GM19463 (cell line): ENCODE measurements around the gene MACROD2.
"Not testable (repeated sequence)": the region's sequence is repeated elsewhere in the genome, so short reads cannot be mapped to it uniquely, and the experiment has no call there.

Experiments used
- ATAC-seq: cut with Tn5 transposase; IDR thresholded peaks from one replicate; pipeline ENCODE4 v1.9.1; 2021; ENCODE audit warnings: mild to moderate bottlenecking, moderate library complexity; ENCODE audit not compliant: unreplicated experiment

The MACROD2 gene

GRCh38 chr20:15512916-15513315, 1517.6 kb downstream of the MACROD2 start:
- no peak for ATAC-seq

DNA sequence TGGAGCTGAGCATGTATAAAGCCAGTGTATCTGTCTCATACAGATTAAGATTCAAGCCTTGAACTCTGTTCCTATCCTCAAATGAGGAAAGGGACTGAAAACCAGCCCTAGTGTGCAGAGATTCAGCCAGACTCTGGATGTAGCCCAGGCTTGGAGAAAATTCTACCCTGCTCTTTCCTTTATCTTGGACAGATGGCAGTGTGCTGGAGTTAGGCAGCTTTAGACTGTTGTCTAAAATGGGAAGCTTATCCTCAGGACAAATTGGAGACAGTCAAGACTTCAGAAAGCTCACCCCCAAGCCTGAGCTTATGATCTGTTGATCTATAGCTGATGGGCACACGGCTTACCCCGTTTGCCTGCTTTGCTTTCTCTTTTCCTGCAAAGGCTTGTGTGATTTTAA, 1520.4 kb downstream of the MACROD2 start:
- no peak for ATAC-seq

GRCh38 chr20:15520930-15521524, 1525.7 kb downstream of the MACROD2 start:
- ATAC-seq, result no peak

DNA sequence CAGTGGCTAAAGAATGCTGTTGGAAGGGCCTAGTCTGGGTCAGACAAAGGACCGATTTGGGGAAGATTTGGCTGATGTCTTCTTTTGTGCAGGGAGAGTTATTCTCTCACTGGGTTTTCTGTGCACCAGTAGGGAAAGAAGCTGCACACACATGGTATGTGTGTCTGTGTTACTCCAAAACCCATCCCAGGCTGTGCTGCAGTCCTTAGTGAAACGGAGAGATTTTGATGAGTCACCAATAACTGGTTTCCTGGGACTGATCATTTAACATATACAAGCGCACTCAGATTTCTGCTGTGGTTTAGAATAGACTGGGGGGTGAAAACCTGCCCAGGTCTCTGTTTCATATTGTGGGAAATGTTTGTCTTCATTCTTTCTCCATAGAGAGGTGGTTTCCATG, 1528.1 kb downstream of the MACROD2 start:
- ATAC-seq, result no peak

- no peak for ATAC-seq
These were observed 1533.2 kb downstream of the MACROD2 start for GRCh38 chr20:15528391-15529111.

GRCh38 chr20:15535863-15536262, 1540.5 kb downstream of the MACROD2 start:
- no peak for ATAC-seq

GRCh38 chr20:15537200-15537599, 1541.9 kb downstream of the MACROD2 start:
- ATAC-seq, result not testable (repeated sequence)

DNA sequence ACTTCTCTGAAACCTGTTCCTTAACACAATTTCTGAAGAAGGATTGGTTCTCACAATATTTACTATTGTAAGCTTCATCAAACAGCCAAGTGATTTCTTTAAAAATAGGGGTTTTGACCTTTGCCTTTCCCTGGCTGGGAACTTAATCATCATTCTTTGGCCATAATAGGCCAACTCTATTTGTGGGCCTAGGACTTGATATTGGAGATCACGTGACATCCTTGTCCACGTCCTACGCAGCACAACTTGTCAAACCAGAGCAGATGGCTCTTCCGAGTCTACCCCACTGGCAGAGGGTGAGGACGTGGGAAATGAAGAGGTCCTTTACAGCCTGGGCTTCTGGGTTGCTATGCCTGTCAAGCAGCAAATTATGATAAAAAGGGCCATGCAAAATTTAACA, 1547.3 kb downstream of the MACROD2 start:
- no peak for ATAC-seq

DNA sequence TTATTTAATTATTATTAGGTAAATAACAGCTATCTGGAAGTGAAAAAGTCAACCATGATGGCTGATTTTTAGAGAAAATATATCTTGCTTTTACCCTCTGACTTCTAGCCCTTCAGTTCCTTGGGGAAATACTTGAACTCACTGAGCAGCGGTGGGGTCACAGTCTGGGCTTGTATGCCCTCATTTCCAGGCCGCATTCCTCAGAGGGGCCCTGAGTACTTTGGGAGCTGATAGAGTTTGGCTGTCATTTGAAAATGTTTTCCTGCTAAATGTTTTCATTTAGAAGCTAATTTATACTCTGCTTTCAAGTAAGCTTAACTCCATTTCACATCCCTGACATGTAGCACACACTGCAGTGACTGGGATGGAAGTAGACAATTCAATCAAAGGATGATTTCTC, 1549.4 kb downstream of the MACROD2 start:
- no peak for ATAC-seq

DNA sequence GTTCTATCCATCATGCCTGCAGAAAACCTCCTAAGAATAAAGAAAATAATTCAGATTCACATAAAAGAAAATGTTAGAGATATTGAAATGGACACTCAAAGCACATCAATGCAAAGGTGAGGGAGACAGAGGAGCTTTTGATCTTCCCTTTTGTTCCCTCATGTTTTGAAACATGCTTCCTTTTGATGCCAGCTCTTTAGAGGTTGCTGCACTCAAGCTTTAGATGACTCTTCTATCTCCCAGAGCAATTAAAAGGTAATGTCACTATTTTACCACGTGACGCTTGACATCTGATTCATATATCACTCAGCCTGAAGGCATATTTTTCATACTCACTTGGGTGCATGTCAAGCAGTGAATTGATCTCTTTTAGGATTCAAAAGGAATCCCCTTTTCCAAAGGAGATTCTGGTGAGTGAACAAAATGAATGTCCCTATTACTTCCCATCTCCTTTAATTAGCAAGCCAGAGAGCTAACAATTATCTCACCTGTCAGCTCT, 1551.3 kb downstream of the MACROD2 start:
- no peak for ATAC-seq

- ATAC-seq, result no peak
These were observed 1551.8 kb downstream of the MACROD2 start for GRCh38 chr20:15547119-15547518.

- ATAC-seq, result no peak
These were observed 1555.0 kb downstream of the MACROD2 start for GRCh38 chr20:15550116-15550870.

DNA sequence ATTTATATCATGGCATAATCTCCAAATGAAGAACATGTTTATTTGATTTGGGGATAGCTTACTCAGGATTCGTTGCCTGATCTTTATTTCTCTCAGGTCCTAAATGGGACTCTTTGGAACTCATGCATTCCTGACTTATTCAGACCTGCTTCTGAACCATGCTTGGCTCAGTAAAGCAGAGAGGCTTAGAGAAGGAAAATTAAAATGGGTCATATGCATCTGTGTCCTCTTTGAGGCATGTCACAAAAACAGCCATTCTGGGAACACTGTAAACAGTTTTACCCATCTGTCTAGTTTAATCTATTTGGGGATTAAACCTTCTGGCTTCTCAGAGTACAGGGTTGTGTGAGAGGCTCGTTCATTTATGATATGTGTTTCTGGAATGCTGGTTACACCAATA, 1560.6 kb downstream of the MACROD2 start:
- ATAC-seq, result no peak

GRCh38 chr20:15556869-15557268, 1561.6 kb downstream of the MACROD2 start:
- no peak for ATAC-seq

GRCh38 chr20:15561070-15561569, 1565.8 kb downstream of the MACROD2 start:
- no peak for ATAC-seq

DNA sequence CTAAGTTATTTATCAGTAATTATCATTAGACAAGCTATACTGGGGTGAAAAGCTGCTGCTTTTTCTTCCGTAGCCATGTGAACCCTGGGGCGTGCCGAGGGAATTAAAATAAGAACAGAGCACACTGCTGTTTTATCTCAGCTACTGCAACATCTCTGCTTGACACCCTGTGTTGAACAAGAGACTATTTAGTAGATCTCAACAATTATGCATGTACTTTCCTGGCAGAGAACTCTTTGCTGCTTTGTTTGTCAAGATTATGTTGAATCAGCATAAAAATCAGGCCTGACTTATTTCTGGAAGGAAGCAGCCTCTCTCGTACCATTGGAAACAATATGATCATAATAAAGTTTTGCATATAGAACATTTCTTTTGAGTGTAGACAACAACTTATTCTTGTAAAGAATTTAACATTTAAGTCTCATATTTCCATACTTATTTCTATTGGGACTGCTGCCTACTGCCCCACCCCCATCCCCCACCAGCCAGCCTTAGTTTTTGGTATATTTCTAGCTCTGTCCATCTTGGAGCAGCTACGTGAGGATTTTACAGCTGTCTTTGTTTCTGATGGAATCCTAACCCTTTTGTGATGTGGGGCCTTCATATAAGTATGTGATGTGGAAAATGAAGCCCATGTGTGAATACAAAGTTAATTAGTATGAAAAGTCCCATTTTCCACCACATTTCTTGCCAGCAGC, 1566.5 kb downstream of the MACROD2 start:
- ATAC-seq, result no peak

DNA sequence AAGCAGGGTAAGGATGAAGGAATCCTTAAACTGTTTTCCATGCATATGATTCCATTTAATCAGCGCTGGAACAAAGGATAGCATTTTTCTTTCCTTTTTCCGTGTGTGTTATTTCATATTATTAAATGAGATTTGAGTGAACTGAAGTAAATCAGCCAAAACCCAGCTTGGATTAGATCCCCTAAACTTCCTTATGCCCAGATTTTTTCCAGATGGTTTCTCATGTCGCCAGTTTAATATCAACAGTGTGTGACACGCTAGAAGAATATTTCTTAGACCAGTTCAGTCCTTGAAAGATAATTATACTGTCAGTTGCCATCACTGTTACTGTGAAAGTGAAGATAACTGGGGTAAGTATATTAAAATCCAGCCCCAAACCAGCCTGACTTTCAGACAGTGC, 1568.5 kb downstream of the MACROD2 start:
- ATAC-seq, result no peak

DNA sequence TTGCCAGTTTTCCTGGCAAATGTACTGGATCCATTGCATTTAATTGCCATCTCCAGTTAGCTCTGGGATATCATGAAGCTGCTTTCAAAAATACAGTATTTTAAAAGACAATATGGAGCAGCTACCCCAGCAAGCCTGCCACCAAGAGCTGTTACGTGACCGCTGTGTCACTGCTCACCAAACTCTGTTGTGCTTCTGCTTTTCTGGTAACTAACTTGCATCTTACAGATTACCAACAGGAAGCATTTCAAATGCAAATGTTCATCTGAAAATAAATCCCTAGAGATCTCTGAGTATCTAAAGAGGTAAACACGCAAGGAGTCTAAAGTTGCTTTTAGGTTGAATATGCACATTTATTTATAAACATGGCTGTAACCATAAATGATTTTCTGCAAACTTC, 1569.7 kb downstream of the MACROD2 start:
- no peak for ATAC-seq

DNA sequence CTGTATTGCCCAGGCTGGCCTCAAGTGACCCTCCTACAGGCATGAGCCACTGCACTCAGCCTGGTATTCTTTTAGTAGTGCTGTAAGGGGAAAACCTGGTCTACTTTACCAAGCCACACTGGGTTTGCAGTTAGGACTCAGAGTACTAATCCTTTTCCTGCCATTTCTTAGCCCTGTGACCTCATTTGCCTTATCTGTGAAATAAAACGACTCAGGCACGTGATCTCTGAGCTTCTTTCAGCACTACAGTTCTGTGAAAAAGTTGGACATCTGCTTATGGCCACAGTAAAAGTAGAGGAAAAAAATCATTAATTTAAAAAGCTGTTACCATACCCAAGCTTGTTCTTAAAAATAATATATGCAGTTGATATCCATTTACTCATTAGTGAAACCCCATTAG, 1570.5 kb downstream of the MACROD2 start:
- no peak for ATAC-seq

- ATAC-seq, result no peak
These were observed 1571.9 kb downstream of the MACROD2 start for GRCh38 chr20:15567219-15567618.

DNA sequence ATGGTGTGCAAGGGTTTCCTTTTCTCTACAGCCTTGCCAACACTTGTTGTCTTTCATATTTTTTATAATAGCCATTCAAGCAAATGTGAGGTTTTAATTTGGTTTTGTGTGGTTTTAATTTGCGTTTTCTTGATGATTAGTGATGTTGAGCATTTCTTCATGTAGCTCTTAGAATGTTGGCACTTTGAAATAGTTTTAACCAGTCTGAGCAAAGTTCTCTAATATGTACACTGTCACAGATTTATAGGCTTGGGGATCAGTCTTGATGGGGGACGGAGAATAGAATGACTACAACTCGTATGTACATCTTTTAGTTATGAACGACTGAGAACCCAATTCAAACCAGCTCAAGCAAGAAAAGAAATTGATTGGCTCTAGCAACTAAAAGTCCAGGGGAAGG, 1574.8 kb downstream of the MACROD2 start:
- ATAC-seq, result no peak
